ENCODE results near the gene PARD3B.
A peak's percentile ranks its signal among the peaks of the same experiment; 100 is the strongest.

The PARD3B gene

DNA sequence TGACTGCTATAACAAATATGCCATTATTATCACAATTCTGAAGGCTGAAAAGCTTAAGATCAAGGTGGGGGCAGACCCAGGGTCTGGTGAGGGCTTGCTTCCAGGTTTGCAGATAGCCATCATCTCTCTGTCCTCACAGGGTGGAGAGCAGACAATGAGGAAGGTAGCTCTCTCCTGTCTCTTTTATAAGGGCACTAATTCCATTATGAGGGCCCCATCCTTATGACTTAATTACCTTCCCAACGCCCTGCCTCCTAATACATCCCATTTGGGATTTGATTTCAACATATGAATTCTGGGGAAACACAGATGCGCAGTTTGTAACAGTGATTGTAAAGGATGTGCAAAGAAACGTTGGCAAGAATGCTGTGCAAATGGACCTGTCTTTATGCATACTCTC is 44.8 kb downstream of the PARD3B start:
- no peak for DNase-seq (ENCODE audit: low read depth)

GRCh38 chr2:204591225-204591624 is 46.0 kb downstream of the PARD3B start:
- DNase-seq (ENCODE audit: low read depth): no peak

DNA sequence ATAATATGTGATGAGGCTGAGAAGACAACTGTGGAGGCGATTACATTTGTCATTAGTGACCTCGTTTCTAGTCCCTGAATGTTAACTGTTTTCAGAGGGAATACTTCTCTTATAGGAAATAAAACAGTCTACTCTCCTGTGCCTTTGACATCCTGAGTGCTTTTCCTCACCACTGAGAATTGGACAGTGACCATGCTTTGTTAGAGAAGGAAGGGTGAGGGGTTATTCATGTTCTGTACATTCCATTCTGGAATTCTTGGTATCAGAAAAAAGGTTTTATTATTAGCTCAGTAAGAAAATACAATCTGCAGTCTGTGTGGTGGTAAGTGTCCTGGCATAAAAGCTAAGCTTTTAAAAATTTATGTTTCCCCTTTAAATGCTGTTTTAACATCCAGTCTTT is 58.8 kb downstream of the PARD3B start:
- DNase-seq (ENCODE audit: low read depth): peak; percentile 18

GRCh38 chr2:204608237-204608939 is 63.1 kb downstream of the PARD3B start:
- DNase-seq (ENCODE audit: low read depth): no peak

DNA sequence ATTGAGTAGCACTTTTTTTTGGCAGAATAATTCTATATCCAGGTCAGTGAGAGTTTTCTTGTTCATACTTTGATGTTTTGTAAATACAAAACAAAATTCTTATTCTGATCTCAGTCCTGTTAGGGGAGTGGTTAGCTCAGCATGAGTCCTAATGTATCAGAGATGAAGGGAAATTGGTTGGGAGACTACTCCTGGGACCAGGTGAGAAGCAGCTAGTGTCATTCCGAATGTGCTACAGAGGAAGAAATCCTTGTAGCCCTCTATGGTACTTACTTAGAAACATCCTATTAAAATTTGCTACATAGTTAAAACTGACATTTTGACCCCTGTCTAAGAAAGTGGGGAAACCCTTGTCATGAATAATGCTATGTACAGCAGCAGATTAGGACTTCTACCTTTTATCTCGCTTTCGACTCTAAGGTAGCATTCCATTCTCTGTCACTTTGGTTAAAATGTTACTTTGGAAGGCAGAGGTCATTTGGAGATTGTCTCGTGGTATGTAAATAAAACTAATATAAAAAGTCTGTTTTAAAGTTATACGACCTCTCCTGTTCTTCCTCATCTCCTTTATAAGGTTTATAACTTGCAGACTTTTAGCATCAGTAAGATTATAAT is 65.8 kb downstream of the PARD3B start:
- no peak for DNase-seq (ENCODE audit: low read depth)

- DNase-seq (ENCODE audit: low read depth): no peak
These were observed 66.5 kb downstream of the PARD3B start for GRCh38 chr2:204611764-204612163.

DNA sequence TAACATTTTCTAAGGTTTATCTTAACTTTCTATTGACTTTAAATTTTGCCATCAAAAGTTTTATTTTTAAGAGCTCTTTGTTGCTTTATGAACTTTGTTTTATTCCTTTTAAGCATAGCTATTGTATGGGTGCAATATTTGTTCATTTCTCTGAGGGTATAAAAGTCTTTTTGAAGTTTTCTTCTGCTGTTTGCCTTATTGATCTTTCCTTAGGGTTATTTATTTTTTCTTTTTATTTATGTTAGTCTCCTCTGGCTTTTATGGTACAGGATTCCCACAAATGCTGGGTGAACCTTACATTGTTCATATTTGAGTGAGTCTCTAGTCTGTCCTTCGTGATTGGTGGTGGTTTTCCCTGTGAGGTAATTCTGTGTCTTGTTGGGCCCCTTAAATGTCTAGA is 68.4 kb downstream of the PARD3B start:
- no peak for DNase-seq (ENCODE audit: low read depth)

- no peak for DNase-seq (ENCODE audit: low read depth)
These were observed 70.2 kb downstream of the PARD3B start for GRCh38 chr2:204615456-204615855.

GRCh38 chr2:204625135-204625534 is 79.9 kb downstream of the PARD3B start:
- no peak for DNase-seq (ENCODE audit: low read depth)

GRCh38 chr2:204628926-204629712 is 83.8 kb downstream of the PARD3B start:
- peak; percentile 12 for DNase-seq (ENCODE audit: low read depth)

- DNase-seq (ENCODE audit: low read depth): no peak
These were observed 87.1 kb downstream of the PARD3B start for GRCh38 chr2:204632410-204632809.

DNA sequence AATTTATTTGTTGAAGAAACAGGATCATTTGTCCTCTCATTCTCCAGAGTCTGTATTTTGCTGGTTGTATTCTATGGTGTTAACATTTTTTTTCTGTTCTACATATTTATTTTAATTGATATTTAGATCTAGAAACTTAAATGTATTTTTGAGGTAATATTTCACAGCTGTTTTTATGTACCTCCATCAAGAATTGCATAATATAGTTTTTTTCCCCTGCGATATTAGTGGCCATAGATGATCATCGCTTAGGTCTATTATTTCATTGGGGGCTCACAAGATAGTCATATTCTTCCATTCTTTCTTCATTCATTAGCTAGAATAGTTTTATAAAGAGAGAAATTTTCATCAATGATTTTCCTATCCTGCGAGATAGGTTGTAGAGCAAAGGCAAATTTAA is 89.3 kb downstream of the PARD3B start:
- DNase-seq (ENCODE audit: low read depth): no peak

DNA sequence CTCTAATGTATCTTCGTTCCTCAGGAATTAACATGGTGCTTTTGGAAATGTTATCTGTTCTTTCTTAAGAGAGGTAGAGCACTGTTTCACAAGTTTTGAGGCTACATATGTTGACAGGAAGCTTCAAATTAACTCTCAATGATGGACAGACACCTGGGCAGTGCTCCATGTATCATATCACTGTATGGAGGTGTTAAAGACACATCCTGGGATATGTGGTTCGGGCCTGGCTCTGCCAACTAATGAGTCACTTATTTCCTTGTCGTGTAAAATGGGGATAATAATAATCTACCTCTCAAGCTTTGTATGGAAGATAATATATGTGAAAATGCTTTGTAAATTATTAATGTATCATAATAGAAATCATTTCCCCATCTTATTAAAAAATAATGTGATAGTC is 90.2 kb downstream of the PARD3B start:
- DNase-seq (ENCODE audit: low read depth): no peak

DNA sequence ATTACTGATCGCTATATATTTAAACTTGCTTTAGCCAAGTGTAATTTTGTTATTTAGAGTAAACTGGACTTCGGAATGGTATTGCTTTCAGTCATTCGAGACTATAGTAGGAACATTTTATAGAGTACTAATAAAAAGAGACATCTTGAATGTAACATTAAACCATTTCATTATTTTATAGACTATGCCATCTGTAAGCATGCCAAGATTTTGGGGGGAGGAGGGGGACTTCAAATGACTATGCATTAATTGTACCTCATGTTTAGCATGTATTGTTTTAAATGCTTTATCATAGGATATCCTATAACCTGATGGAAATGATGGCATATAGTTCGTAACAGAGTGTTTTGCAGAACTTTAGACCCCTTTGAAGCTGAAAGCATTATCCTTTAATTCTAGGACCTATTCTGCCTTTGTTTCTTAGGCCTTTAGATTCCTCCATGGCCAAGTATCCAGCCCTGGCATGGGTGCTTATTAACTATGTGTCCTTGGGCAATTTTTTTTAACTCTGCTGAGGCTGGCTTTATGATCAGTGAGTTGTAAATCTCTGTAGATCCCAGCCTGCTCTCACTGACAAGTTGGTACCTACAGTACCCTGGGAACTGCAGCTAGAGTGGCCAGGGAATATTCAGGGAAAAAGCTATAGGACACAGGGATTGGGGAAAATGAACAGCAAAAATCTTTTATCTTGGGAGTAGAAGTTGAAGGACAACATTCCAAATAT is 93.4 kb downstream of the PARD3B start:
- no peak for DNase-seq (ENCODE audit: low read depth)

DNA sequence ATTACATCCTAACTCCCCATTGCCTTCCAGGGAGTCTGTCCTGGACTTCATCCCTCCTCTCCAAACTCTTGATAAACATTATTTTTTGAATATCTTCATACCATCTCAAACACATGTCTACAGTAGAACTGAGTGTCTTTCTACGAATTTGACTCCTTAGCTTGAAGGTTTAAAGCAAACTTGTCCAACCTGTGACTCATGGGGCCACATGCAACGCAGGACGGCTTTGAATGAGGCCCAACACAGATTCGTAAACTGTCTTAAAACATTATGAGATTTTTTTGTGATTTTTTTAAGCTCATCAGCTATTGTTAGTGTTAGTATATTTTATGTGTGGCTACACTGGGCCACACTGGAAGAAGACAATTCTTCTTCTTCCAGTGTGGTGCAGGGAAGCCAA is 98.1 kb downstream of the PARD3B start:
- DNase-seq (ENCODE audit: low read depth): peak; percentile 16

GRCh38 chr2:204645018-204645773 is 99.9 kb downstream of the PARD3B start:
- DNase-seq (ENCODE audit: low read depth): peak; percentile 56

DNA sequence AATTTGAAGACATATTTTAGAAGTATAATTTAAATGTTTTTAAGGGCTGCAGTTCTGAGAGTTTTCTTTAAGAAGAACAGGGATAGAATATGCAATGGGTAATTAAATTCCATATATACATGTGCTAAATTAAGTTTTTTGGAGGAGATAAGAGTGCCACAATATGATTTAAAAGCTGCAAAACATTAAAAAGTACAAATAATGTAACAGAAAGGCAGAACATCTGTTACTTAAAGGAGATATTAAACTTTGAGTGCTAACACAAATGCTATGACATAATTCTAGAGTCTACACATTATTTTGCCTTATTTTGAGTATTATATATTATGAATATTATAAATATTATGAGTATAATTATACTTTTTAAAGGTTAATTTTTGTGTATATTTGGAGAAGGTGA is 102.4 kb downstream of the PARD3B start:
- DNase-seq (ENCODE audit: low read depth): no peak

DNA sequence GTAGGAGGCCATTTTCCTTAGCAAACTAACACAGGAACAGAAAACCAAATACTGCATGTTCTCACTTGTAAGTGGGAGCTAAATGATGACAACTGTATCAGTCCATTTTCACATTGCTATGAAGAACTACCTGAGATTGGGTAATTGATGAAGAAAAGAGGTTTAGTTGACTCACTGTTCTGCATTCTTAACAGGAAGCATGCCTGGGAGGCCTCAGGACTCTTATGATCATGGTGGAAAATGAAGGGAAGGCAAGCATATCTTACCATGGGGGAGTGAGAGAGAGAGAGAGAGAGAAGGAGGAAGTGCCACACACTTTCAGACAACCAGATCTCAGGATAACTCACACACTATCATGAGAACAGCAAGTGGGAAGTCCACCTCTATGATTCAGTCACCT is 105.3 kb downstream of the PARD3B start:
- DNase-seq (ENCODE audit: low read depth): no peak

DNA sequence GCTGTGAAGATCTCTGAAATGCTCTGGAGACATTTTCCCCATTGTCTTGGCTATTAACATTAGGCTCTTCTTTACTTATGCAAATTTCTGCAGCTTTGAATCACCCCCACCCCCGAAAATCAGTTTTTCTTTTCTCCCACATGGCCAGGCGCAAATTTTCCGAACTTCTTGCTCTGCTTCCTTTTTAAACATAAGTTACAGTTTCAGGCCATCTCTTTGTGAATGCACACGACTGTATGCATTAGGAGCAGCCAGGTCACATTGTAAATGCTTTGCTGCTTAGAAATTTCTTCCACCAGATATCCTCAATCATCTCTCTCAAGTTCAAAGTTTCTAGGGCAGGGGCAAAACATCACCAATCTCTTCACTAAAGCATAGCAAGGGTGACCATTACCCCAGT is 106.8 kb downstream of the PARD3B start:
- DNase-seq (ENCODE audit: low read depth): no peak

- no peak for DNase-seq (ENCODE audit: low read depth)
These were observed 109.4 kb downstream of the PARD3B start for GRCh38 chr2:204654669-204655068.

DNA sequence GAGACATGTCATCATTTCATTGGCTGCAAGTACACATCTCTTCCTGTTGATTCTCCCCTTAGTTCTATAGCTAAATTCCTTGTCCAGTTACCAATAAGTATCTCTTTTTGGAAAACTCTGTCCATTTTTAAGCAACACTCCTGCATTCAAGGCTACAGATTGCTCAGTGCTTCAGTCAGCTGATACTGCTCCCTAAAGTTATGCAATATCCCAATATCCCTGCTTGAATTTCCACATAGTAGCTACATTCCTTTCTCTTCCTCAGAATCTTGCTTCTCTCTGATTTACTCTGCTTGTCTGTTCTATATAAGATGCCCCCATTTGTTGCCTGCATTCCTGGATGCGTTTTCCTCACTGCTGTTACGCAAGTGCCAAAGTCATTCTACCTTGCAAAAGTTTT is 109.8 kb downstream of the PARD3B start:
- peak; percentile 69 for DNase-seq (ENCODE audit: low read depth)

GRCh38 chr2:204655626-204656025 is 110.4 kb downstream of the PARD3B start:
- DNase-seq (ENCODE audit: low read depth): no peak

Data from iris pigment epithelial cell (primary cell).